GM18909 (cell line): Measurements from ENCODE around the gene TFAP2E.

Source experiments
- ATAC-seq: cut with Tn5 transposase; IDR thresholded peaks from one replicate; pipeline ENCODE4 v1.9.1; 2021; ENCODE audit warnings: mild to moderate bottlenecking; ENCODE audit not compliant: unreplicated experiment, poor library complexity

The TFAP2E gene

GRCh38 chr1:35591211-35591610 lies 18.1 kb downstream of the TFAP2E start:
- no peak for ATAC-seq

- no peak for ATAC-seq
Observed at GRCh38 chr1:35592991-35593769, 20.1 kb downstream of the TFAP2E start.

DNA sequence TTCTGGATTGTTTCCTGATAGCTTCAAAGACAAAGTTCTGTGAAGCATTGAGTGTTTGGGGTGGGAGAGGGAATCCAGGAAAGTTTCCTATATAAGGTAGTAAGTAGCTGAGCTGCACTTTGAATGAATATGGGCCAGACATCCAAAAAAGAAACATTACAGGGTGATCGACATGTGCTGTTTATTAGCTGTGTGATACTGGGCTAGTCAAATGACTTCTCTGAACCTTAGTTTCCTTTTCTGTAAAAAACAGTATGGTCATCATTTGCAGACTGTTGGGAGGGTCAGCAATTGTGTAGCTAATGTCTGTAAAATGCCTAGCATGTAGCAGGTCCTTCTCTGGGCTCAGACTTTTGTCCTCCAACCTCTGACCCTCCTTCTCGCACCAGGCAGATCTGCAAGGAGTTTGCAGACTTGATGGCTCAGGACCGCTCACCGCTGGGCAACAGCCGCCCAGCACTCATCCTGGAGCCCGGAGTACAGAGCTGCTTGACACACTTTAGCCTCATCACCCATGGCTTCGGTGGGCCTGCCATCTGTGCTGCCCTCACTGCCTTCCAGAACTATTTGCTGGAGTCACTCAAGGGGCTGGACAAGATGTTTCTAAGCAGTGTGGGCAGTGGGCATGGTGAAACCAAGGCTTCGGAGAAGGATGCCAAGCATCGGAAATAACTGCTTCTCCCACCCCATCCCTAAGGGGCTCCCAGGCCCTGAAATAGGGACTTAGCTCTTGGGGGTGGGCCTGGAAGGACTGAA lies 21.1 kb downstream of the TFAP2E start:
- no peak for ATAC-seq

DNA sequence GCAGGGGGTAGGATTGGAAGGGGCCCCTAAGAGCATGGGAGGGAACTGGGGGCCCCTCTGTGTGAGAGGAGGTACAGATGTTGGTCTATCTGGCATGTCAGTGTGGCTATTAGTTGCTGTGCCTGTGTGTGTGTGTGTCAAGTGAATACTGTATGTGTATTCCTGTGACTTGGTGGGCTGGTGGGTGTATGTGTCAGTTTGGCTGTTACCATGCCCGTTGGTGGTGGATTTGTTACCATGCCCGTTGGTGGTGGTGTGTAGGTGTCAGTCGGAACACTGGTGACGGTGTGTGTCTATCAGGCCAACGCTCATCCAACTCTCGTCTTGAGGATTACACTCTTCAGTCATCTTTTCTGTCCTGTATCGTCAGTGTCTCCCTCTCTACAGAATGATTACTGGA lies 22.6 kb downstream of the TFAP2E start:
- no peak for ATAC-seq

GRCh38 chr1:35597870-35598269 lies 24.8 kb downstream of the TFAP2E start:
- ATAC-seq = no peak

DNA sequence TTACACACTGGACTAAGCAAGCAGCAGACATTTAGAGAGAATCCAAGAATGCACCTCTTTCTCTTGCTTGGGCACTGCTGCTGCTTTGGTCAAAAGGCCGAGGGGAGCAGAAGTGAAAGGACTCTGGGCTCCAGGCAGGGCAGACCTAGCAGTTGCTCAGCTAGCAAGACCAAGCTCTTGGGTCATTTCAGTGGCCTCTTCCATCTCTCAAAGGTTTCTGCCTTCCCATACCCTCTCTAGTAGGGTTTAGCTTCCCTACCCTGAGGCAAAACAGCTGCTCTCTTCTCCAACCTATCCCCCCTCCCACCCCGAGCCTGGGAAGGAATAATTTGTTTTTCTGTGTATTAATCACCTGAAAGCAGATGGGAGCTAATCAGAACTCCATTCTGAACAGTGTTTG lies 25.8 kb downstream of the TFAP2E start:
- ATAC-seq = no peak

DNA sequence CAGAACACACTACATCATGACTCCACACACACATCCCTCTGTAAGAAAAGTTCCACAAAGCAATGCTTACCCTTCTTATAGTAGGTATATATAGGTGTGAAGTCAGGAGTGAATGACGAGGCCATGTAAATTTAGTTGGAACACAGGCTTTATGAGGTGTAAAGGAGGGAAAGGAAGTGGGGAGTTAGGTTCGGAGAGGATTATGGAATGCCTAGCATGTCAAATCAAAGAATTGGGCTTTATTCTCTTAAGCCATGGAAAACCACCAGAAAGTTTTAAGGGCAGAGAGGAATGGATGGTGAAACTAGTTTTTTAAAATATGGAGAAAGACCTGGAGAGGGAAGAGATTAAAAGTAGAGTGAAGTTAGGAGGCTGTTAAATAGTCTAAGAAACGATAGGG lies 26.3 kb downstream of the TFAP2E start:
- no peak for ATAC-seq

DNA sequence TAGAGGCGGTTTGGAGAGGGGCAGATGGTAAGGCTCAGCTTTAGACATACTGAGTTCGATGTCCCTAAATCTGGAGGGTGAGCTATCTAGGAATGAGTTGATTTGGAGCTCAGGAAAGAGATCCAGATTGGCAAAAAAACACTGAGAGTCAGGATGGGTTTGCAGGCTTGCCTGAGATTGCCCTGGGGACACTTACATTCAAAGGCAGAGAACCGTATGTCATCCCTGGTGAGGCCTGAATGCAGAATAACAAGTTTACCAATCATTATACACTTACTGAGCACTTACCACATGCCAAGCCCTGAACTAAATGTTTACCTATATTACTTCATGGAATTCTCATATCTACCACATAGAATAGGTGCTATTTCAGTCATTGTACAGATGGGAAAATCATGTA lies 27.5 kb downstream of the TFAP2E start:
- ATAC-seq = no peak

DNA sequence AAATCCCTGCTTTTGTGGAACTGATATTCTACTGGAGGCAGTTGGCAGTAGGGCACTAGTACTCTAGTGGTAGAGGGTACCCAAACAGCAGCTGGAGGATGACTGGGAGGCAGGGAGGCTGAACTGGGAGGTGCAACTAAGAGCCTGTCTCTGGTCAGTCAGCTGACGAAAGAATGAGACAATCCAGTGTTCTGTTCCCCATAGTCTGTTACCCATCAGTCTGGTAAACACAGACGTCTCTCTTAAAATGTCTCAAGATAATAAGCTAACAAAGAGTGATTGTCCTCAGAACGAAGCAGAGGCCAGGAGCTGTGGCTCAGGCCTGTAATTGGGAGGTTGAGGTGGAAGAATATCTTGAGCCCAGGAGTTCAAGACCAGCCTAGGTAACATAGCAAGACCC lies 30.4 kb downstream of the TFAP2E start:
- ATAC-seq = no peak

DNA sequence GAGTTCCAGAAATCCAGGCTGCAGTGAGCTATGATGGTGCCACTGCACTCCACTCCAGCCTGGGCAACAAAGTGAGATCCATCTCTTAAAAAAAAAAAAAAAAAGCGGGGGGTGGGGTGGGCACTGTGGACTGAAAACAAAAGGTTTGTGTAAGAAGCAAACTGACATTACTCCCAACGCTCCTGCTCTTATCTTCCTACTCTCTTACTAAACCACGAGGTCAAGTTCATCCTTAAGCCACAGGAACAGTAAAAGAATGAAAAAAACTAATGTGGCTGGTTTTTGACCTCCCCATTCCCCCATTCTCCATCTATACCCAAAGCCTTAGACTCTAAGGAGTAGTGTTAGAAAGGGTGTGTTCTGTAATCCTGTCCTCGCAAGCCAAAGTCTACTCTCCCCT lies 30.8 kb downstream of the TFAP2E start:
- ATAC-seq = no peak

- ATAC-seq = no peak
Observed at GRCh38 chr1:35605071-35605866, 32.2 kb downstream of the TFAP2E start.

- no peak for ATAC-seq
Observed at GRCh38 chr1:35605867-35606182, 32.7 kb downstream of the TFAP2E start.

GRCh38 chr1:35611655-35612054 lies 38.5 kb downstream of the TFAP2E start:
- ATAC-seq = no peak

- ATAC-seq = no peak
Observed at GRCh38 chr1:35615440-35615839, 42.3 kb downstream of the TFAP2E start.

GRCh38 chr1:35619237-35620121 lies 46.4 kb downstream of the TFAP2E start:
- ATAC-seq = no peak

- ATAC-seq = no peak
Observed at GRCh38 chr1:35622510-35623178, 49.5 kb downstream of the TFAP2E start.

GRCh38 chr1:35623832-35624231 lies 50.7 kb downstream of the TFAP2E start:
- ATAC-seq = no peak

- no peak for ATAC-seq
Observed at GRCh38 chr1:35629051-35629450, 55.9 kb downstream of the TFAP2E start.

- no peak for ATAC-seq
Observed at GRCh38 chr1:35631396-35631795, 58.3 kb downstream of the TFAP2E start.

GRCh38 chr1:35633547-35633946 lies 60.4 kb downstream of the TFAP2E start:
- no peak for ATAC-seq
